Left forelimb (tissue), 1 donor: ENCODE data around the gene PROM2.

Source experiments
- DNase-seq: peaks from one replicate; pipeline ENCODE4 v3.0.0-alpha.2; 2018; ENCODE audit warnings: low spot score

The PROM2 gene

DNA sequence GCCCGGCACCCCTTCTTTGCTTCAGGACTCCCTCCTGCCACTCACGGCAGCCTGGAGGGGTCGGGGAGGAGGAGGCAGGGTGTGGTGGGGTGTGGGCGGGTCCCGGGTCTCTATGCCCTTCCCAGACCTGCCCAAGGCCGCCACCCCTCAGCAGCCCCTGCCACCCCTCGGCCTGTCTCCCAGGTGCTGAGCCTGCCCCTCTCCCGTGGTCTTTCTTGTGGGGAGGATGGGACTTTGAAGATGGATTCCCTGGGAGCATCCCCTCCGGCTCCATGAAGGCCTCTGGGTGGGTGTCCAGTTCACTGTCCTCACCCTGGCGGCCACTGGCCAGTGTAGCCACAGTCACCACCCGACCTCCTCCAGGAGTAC, 46.1 kb downstream of the PROM2 start:
- no peak for DNase-seq

DNA sequence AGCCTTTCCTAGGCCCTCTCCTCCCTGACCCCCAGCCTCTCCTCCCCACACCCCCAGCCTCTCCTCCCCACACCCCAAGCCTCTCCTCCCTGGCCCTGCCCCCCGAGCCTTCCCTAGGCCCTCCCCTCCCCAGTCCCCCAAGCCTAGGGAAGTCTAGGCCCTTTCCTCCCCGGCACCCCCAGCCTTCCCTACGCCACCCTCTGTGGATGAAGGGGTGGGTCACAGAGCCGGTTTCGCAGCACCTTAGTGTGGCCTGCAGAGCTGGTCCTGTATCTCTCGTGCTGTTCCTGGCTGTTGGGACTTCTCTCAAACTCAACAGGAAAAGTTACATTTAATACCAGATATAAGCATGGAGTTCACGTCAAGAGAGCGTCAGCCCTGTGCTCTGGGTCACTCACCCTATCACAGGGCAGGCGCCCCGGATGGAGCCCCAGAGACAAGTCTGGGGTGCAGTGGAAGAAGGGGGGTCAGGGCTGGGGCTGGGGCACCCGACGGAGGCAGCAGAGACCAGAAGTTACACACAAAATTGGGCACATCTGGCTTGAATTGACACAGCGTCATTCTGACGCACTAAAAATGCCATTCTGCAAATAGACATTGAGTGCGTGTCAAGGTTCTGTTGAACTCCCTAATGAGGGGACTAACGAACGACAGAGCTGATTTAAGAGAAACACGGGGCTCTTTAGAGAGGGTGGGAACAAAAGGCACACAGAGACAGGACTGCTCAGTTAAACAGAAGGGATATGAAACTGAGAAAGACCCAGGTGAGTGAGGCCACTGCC, 46.9 kb downstream of the PROM2 start:
- DNase-seq = no peak

DNA sequence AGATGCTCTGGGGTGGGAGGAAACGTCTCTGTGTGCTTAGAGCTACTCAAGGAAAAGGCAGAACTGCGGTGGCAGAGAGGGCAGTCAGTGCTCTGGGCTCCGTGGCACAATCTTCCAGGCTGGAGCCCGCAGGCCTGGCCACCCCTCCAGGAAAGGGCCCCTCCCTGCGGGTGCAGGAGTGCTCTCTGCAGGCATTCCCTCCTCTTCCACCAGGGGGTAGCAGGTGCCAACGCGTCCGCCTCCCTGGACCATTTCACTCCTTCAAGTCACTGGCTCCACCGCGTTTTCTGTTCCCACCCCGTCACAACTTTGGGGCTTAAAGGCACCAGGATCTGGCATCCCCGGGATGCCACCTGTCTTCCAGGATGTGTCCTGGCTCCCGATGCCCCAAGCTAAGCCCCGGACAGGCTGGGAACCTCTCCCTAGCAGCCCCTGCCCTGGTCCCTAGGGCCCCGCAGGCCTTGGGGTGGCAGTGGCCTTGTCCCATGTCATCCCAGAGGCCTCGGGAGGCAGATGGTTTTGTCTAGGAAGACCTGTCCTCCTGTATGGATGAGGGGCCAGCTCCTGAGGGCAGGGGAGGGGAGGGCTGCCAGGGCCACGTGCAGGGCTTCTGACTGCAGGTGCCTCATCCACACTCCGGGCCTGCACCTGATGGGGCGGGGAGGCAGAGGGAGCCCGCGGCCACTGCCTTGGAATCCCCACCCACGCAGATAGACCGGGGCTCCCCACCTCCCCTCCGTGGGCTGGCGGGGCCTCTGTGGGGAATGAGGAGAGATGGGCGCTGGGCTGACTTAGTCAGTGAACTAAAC, 49.3 kb downstream of the PROM2 start:
- DNase-seq = no peak

DNA sequence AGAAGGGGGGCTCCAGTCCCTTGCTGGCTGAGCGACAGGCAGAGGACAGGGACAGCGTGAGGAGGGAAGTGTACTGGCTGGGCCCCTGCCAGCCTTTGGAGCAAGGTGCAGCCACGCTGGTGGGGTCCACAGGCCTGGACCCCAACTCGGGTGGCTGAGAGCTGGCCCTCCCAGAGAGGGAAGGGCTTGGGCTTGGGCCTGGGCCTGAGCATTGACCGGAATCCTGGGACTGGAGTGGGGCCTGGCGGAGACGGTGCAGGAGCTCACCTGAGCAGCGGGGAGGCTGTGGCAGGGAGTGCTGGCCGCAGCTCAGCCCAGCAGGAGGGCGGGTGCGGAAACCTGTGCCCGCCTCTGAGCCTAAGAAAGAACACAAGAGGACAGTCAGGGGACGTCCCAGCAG, 50.8 kb downstream of the PROM2 start:
- DNase-seq = no peak

DNA sequence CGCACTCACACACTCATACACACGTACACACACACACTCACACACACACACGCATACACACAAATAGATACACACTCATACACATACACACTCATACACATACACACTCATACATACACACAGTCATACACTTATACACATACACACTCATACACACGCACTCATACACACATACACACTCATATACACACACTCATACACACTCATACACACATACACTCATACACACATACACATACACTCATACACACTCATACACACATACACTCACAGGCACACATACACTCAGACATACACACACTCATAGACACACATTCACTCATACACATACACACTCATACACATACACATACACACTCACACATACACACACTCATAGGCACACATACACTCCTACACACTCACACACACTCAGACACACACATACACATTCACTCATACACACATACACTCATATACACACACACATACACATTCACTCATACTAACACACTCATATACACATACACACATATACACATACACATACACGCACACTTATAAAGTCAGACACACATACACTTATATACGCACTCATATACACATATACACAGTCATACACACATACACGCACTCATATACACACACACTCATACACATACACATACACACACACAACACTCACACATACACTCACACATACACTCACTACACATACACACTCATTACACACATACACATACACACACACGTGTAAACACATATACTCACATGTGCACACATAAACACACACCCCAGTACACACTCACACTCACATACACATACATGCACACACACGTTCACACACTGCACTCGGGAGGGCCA, 51.6 kb downstream of the PROM2 start:
- DNase-seq = no peak

DNA sequence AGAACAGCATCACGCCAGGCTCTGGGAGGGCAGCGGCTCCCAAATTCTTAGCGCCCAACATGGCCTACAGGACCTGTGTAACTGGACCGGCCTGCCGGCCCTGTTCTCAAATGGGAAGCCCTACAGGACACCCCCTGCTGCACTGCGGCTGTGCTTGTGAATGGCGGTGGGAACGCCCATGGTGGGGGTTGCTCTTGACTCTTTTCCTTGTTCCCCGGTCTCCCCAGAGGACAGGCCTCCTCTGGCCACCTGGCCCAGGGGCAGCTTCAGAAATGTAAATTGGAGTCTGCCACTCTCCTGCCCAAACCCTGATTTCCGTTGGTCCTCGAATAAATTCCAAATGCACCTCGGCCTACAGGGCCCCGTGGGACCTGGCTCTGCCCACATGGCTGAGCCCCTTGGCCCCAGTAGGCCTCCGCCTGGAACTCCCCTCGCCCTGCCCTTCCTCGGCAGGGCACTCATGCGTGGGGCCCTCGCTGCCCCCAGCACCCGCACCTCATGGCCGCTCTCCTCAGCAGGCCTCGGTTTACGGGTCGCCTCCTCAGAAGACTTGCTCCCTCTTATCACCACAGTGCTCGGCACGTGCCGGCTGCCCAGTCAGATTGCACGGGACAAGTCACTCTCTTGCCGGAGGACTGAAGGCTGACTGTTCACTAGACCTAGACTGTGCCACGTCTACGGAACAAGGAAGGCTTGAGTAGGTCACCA, 52.3 kb downstream of the PROM2 start:
- no peak for DNase-seq

DNA sequence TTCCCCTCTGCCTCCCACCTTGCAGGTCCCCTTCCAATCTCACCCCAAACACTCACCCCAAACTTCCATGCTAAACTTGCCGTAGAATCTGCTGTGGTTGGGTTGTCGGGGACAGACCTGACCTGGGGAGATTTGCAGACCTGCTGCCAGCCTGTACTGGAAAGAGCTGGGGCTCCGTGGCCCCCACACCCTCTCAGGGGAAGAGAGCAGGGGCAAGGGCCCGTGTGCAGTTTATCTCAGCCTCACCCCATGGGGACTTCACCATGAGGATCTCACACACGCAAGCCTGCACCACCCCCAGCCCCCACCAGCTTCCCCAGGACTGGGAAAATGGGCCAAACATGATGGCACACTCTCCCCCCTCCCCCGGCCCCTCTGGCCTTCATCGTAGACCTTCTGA, 53.6 kb downstream of the PROM2 start:
- DNase-seq = no peak

DNA sequence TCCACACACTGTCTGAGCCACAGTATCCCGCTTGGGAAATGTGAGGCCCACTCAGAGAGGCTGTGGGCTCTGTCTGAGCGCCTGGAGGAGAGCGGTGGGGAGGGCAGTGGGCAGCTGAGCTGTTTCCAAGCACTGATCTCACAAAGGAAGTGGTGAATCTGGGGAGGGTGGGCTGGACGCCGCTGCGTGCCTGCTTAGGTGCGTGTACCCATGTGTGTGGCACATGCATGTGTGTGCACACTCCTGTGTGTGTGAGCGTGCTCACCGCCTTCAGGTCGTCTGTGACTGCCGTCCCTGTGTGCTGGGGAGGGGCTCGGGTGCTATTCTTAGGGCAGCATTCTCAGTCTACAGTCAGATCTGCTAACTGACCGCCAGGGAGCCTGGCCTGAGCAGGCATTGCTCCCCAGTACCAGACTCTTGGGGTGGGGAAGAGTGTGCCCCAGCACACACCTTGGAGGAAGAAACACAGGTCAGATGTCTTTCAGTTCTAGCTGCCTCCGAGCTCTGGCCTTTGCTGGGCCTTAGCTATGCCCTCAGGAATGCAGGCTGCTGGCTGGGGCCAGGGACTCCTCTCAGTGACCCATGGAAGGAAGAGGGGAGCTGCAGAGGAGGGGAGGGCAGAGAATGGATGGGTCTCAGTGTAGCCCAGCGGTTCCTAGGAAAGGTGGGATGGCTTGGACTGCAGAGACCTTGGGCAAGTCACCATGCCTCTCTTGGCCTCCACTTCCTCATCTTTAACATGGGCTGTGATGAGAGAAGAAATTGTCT, 54.3 kb downstream of the PROM2 start:
- DNase-seq = no peak

DNA sequence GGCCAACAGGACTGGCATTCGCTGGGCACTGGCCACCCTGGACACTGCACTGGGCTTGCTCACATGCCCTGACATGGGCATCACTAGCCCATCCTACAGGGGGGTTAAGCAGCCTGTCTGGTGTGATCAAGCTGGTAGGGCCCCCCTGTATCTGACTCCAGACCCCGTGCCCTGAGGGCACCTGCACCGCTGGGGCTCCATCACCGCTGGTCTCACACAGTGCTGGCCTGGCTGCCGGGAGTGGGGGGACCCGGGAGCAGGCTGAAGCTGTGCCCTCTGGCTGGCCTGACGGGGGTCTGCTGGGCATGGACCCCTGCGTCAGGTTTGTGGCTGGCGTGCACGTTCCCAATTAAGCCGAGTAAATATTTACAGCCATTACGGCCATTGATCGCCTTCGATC, 55.2 kb downstream of the PROM2 start:
- DNase-seq = no peak

DNA sequence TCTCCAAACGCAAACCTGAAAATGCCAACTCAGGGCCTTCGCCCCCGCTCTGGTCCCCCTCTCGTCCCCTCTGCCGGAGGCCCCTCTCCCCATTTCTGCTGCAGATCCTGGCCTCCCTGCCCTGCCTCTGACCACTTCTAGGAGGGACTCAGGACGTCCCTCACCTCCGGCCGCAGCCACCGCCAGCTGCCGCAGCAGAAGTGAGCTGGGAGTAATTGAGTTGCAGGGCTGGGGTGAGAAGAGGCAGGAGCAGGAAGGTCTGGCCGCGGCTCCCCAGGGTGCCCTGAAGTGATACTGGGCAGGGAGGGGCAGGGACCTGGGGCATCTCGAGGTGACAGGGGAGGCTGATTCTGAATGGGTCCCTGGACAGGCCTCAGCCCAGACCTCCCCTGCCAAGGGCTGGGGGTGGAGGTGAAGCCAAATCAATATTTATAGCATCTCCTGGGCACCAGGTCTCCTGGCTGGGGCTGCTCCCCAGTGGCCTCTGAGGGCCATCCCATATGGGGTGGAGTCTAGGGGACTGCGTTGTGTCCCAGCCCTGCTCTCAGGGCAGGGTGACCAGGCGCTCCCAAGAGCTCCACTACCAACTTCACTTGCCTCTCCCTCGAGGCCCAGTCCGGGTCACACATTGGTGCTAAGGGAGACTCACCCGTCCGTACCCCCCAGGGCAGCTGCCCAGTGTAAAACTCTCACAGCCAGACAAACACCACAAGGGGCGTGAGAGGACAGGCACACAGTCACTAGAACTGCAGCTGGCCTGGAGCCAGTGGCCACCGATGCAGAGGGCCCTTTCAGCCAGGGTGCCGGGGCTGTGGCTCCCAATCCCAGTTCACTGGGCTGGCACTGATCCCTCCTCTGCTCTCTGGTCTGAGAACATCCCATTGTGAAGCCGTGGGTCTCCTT, 55.9 kb downstream of the PROM2 start:
- no peak for DNase-seq

DNA sequence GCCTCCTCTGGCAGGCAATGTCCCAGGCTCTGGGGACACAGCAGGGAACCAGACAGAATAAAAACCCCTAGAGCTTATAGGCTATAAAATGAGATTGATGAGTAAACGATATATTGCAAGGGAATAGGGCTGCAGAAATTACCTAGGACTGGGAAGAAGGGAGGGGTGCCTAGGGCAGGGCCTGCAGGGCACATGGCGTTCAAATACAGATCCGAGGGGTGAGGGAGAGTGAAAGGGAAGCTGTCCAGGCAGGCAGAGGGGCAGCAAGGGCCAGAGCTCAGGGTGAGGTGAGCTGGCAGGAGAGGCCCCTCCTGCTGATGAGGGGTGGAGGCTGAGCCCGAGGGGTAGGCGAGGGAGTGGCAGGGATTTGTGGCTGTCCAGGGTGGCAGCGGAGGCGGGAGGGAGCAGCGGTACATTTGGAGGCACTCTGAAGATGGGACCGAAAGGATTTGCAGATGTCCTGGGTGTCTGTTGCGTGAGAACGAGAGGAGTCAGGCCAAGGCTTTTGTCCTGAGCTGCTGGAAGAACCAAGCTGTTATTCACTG, 56.6 kb downstream of the PROM2 start:
- DNase-seq = no peak

DNA sequence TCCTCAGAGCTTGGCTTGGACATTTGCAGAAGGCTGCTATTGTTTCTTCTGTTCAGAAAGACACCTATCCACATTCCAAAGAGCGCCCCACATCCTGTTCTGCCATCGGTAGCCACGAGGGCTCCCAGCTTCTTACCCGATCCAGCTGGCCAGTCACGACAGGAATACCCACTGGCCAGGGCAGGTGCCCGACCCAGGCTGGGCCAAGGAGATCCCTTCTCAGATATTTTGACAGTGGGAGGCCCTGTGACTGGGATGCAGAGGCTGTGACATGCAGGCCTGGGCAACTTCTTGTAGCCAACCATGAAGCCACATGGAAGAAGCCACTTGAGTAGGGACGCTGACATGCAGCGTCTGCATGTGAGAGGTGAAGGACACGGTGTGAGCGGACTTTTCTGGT, 57.4 kb downstream of the PROM2 start:
- DNase-seq = no peak

DNA sequence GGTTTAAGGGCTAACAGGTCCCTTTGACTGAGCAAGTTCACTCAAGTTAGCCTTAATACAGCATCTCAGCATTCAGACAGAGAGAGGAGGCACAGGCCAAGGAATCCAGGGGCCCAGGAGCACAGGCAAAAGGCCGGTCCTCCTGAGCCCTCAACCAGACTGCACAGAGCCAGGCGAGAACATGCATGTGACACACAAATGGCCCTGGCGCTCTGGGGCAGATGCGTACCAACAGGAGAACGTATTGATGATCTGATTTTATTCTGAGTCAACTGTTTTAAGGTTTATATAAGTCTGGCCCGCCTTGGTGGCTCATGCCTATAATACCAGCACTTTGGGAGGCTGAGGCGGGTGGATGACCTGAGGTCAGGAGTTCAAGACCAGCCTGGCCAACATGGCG, 57.8 kb downstream of the PROM2 start:
- DNase-seq = no peak

DNA sequence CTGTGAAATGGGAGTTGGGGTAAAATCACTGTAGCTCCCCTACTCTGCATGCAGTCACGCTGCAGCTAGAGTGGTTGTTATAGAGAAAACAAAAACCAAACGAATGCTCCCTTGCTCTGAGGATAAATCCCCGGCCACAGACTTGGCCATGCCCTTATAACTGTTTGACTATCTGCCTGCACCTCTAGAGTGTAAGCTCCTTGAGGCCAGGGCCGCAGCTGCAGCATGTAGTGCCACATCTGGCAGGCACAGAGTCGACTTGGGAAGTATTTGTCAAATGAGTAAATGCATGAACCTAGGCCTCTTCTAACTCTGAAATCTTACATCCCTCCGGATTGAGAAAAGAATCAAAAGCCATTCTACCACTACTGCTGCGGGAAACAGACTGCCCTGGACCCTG, 58.8 kb downstream of the PROM2 start:
- no peak for DNase-seq

DNA sequence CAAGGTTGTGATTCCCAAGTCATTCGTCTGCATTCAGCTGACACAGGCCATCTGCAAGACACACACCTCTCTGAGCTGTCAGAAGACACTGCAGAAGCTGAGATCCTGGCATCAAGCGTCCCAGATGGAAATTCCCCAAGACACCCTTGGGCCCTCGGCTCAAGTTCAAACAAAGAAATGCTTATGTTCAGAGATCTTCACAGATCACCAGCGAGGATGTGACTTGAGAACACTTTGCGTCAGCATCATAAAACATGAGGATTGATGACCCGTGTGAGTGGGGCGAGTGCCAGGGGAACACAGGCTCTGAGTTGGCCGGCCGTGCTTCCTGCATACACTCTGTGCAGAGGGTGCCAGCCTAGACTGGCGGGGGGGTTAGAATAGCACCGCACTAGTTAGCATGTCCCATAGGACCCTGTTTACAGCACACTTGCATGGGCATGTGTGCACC, 59.7 kb downstream of the PROM2 start:
- DNase-seq = no peak

DNA sequence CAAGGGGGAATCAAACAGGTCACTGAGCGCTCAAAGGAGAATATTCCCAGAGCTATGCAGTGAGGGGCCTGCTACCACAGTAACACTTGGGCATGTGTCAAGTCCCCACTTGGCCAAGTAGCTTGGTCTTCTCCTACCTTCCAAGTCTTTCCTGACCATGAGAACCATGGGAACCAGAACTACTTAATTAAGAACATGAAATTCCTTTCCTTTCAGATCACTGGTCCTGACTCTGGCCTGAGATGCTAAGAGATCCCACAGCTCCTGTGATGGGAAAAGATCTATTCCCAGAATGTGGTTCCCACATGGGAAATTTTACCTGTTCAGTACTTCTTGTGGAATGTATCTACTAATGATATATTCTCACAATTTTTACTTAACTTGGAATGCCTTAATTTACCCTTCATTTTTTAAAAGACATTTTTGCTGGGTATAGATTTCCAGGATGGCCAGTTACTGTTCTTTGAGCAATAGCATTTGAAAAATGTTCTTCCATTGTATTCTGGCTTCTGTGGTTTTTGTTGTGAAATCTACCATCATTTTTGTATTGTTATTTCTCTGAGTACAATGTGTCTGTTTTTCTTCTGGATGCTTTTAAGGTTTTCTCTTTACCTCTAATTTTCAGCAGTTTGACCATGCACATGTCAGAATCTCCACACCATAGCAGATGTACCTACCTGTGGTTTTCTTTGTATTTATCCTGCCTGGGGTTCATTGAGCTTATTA, 60.8 kb downstream of the PROM2 start:
- no peak for DNase-seq

DNA sequence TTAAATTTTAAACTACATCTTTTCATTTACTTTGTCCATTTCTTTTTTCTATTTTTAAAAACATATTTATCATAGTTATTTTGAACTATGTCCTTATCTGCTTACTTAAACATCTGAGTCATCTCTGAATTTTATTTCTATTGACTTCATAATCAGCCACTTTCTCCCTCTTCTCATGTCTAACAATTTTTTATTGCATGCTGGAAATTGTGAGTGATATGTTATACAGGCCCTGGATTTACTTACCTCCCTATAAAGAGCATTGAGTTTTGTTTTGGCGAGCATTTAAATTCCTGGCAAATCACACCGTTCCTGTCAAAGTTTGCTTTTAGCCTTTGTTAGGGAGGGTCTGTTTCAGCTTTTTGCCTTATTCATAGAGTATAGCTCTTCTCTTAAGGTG, 62.2 kb downstream of the PROM2 start:
- DNase-seq = no peak

DNA sequence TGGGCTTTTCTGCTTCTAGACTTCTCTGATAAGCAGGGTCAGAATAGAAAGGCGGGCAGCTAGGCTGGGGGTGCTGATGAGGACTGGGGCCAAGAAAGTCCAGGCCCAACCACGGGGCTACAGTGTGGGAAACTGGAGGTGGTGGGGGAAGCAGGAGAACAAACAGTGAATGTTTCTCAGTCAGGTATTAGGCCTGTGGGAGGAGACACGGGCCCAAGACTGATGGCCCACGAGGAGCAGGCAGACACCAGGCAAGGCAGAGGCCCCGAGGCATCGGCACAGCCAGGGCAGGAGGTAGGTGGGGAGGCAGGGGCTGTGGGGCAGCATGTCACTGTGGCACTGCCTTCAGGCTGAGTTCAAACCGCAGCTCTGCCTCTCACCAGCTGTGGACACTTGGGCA, 63.6 kb downstream of the PROM2 start:
- DNase-seq = no peak
